Kidney capillary endothelial cell (primary cell): ENCODE results near the gene PHYHIPL.

Experiments used
- DNase-seq: peaks from one replicate; pipeline ENCODE4 v3.0.0-alpha.2; 2018; ENCODE audit warnings: low spot score

Gene PHYHIPL

DNA sequence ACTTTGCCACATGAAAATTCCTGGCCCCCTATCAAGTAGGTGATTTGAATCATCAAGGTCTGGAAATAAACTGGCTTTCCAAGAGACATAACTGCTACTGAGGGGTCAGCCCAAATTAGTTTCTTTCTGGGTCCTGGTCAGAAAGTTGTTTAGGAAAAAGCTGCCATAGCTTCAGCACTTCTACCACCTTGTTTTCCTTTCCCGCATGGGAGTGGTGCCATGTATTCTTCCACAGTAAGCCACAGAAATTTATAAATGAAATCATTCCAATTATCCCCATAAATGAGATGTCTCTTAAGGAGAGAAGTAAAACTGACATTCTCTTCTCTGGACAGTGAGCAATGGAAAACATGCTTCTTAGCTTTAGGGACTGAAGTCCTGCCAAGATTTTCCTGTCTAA, 80.8 kb downstream of the PHYHIPL start:
- DNase-seq, result no peak

DNA sequence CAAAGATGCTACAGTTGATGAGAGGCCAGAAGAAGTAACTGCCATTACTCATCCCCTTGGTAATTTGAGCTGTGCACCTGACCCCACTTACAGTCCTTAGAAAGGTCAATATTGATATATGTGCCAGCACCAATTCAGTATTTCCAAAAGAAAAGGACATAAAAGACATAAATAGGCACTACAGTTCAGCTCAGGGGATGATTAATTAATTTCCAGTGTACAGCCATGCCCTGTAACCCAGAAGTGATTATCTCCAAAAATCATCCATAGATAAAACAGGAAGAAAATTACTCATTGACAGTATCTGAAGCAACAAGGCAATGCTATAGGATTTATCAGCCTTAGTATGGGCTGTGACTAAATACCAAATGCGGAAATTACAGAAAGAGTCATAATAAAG, 82.4 kb downstream of the PHYHIPL start:
- DNase-seq, result no peak

DNA sequence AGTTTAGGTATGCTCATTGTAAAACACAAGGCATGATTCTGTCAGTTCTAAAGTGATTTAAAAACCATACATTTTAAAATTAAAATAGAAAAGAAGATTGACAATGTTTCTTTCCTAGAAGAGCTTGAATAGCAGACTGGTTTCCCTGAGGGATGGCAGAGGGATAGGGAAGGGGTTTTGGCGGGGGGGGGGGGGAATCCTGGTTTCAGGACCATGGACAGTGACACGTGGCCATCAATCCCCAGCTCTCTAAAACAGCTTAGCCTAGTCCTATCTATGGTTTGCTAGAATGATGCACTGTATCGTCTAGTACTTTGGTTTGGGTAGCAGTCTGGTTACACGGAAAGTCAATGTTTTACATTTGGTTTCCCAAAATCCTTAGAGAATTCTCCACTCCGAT, 88.7 kb downstream of the PHYHIPL start:
- DNase-seq, result no peak

DNA sequence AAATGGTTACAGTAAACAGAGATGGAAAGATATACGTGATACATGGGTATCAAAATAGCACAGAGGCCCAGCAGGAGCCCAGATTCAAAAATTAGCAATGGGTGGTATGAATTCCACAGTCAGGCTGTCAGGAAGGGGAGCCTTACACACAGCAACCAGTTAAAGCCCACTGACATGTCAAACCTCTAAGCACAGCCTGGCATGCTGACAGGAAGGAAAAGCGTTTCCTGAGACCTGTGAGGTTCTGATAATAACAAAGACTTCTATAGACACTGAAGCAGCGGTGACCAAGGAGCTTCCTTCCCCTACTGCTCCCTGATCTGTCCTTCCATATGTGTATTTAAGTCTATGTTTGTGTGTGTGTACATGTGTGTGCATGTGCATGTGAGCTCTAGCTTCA, 89.9 kb downstream of the PHYHIPL start:
- DNase-seq, result peak; percentile 9

DNA sequence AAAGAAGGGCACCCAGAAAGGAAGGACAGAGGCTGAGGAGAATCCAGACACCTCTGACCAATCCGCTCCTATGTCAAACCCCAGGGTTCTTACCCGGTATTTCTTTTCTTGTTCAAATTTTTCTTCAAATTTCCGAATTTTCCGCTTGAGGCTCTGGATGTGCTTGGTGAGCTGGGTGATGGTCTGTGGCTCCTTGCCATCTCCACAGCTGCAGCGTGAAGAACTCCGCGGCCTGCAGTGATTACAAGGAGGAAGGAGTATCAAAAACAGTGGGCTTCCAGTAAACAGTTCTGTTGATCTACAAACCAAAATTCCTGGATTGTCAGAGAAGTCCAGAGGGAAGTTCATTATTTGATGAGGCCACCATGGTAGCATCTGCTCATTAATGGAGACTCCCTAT, 92.0 kb downstream of the PHYHIPL start:
- no peak for DNase-seq

DNA sequence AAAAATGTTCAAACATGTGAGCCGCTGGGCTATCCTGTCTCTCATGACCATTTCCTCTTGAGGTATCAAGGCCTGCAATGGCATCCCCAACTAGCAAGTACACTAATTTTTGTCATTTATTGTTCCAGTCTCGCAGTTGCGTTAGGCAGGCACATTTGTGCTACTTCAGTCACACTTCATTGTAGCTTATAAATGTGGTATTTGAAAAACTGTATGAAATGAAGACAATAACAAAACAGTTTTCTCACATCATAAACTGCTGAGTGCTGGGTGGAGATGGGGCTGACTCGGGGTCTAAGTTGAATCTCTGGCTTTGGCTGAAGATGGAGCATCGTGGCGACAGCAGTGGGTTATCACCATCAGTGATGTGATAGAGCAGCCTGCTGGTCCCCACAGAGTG, 93.2 kb downstream of the PHYHIPL start:
- DNase-seq, result no peak

DNA sequence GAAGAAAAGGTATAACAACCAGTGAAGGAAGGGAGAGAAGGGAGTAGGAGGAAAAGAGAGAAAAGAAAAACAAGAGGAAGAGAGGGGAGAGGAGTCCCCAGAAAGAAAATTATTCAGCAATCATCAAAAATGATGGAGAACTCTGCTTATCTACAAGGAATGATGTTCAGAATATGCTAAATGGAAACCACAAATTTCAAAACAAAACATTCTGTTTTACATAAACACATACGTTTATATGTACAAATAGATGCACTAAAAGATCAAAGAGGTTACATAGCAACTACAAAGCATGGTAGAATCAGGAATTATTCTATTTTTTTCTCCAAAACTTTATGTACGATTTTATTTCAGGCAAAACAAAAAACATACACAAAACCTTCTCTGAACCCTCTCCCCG, 94.0 kb downstream of the PHYHIPL start:
- no peak for DNase-seq

DNA sequence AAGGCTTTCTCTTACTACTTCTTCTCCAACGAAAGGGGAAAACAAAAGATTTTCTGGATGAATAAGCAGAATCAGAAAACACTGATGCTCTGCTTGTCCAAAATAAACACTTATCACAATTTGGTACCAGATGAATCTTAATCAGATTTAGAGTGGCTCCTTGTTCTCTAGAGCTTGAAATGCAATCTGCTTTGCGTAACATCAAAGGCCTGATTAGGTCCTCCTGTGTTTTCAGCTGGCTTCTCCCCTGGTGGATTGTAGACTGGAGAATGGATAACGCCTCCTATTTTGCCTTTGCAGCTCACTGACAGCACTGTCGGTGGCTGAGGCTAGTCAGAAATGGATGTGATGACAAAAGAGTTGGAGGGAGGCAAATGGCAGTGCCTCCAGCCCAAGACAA, 94.7 kb downstream of the PHYHIPL start:
- no peak for DNase-seq

DNA sequence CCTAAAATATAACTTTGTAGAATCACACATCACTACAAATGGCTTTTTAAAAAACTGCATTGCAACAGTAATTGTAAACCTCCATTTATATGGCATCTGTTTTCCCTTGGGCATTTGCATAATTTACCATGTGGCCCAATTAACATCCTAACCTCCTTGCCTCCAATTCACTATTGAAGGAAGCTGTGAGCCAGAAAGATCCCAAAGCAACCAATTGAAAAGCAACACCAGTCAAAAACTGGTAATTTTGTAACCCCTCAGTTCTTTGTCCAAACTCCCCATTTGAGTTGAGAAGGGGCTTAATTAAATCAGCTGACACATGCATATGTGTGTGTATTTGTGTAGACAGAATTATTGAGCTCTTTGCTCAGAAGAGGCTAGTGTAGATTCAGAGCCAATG, 95.6 kb downstream of the PHYHIPL start:
- DNase-seq, result no peak

DNA sequence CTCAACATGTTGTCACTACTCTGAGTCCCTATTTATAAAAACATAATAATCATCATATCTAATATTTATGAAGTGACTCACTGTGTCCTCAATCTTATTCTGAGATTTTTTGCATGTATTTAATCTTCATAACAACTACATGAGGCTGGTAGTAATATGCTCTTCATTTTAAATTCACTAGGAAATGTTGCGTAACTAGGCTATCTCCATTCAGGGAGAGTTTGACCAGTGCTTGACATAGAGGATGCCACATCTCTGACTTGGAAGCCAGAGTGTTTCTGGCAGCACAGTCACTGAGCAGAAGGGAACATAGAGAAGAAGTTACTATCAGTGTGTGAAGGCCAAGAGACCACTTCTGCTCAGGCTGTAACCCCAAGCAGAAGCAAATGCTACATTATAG, 97.0 kb downstream of the PHYHIPL start:
- no peak for DNase-seq

DNA sequence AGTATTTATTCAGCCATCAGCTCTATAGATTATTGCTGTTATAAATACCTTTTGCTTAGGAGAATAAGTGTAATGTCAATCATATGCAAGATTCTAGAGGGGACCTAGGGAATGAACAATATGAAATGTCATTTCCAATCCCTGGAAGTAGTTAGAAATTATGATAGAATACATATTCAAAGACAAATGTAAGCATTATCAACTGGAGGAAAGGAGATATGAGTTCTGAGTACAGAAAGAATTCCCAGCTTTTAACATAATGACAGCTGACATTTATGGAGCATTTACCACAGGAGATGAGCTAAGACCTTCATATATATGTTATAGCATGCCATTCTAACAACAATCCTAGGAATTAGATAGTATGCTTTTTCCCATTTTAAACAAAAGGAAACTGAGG, 99.7 kb downstream of the PHYHIPL start:
- DNase-seq, result no peak

DNA sequence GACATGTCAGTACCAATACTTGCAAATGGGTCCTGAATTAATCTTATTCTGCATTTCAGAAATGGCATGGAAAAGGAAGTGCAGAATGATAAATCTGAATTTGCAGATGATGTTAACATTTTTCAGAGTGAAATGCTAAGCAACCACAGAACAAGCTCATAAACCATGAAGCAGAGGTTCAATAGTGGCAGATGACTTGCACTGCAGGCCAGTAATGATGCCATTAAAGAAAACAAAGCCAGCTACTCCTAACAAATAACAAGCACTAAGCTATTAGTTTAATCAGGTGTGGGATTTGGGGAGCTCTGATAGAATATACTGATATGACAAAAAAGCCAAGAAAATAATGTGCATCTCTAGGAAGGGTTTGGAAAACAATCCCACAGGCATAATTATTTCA, 100.5 kb downstream of the PHYHIPL start:
- no peak for DNase-seq

DNA sequence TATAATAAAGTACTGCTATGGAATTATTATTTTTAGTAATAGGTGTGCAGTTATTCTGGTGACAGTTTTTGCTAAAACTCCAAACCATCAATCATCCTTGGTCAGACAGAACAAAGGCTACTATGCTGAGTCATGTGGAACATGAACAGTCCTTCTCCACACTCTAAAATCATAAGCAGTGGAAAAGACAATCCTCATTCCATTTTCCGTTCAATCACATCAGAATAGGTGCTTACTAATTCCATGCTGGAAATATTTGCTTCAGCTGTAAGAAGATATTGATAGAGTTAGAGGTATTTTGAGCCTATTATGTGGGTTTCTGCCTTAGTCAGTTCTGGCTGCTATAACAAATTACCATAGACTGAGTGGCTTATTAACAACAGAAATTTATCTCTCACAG, 103.0 kb downstream of the PHYHIPL start:
- DNase-seq, result no peak

DNA sequence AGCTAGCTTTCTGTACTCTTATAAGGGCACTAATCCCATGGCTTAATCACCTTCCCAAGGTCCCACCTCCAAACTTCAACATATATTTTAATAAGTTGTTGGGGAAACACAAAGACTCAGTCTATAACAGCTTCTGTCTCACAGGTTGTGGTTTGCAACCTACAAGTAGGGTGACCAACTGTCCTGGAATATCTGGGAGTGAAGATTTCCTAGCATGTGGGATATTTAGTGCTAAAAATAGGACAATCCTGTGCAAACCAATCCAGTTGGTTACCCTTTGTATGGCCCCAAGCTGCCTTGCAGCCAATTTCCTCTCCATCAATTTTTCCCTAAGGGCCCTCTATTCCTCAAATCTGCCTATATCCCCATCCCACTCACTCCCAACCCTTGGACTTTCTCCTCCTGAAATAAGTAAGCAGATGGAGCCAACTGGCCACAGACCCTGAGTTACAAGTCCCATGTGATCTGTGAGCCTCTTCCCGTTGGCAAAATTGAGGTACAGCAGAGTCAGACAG, 103.6 kb downstream of the PHYHIPL start:
- DNase-seq, result no peak

DNA sequence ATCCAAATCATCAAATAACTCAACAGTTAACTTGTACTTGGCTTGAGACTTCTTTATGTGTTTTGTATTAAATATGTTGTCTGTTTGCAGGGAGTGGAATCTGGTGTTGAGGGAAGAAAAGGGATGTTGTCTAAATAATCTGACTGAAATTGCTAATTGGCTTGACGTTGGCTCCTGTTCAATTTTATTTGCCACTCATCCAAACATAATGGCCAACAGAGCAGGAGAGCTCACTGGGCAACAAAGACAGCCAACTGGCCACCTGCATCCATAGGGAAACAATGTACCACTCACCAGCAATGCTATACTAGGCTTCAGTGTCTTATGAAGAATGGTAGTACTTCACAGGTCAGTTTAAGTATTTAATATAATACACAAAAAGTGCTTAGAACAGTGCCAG, 105.4 kb downstream of the PHYHIPL start:
- no peak for DNase-seq

DNA sequence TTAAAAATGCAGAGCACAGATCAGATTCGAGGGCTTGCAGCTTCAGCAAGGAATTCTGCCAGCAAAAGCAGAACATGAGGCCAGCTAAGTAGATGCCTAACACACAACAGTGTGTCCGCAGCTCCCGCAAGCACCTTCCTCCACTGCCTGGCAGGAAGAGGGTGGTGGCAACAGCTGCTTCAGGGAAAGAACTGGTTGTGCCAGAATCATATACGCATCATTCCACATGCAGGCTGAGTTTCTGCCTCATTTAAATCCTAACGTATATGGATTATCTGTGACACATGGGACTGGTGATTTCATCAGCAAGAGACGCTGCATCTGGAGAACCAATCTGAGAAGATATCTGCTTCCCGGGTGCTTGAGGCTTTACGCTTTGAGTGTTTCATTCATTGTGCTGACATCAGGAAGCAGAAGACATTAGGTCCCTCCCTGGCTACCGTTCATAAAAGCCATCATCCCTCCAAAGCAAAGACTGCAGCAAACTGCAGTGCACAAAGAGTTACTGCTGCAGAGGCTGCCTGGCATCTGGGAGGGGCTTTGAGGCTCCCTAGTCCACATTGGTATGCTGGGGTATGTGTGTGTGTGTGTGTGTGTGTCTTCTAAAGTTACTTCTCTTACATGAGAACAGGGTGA, 107.1 kb downstream of the PHYHIPL start:
- DNase-seq, result no peak

DNA sequence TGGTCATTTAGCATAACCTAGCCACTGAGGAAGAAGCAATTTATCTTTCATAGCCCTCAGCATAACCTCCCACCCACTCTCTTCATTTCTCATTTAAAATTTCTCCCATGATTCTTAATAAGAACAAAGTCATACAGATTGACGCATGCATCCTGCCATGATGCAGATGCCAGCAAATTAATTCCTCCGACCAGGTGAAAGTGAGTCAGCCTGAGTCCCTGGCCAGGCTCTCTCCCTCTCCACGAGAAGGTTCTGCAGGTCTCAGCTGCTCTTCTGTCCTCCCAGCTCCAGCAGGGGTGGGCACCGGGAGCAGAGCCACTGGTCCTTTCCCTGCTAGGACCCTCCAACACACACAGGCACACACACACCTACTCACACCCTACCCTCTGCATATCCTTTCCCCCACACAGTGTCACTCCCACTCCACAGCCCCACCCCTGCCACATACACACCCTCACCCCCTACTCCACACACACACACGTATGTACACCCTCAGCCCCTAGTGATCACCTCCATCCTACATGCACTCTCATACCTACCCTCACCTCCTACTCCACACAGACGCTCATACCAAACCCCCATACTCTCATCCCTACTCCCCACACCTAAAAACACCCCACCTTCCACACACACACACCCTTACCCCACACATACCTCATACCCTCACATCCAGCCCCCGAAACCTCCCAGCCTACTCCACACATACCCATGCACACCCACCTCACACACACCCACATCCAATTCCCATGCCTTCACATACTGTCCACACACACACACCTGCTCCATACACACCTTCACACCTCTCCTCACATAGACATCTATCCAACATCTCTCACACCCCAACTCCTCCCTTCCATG, 107.9 kb downstream of the PHYHIPL start:
- DNase-seq, result no peak

DNA sequence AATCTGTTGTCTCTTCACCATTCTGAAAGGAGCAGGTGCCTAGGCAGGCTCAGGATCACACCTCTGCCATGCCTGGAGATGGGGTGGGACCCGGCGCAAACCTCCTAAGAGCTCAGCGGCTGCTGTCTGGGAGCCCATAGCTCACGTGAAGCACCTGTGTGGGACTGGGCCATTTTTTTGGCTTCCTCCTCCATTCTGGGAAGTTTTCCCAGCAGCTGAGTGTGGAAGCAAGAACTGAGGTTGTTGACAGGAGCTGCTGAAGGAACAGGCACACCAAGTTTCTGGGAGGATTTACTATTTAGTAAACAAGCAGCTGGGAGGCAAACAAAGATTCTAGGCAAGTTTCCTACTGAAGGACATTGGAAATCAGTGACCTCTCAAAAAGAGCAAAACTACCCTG, 108.6 kb downstream of the PHYHIPL start:
- no peak for DNase-seq

DNA sequence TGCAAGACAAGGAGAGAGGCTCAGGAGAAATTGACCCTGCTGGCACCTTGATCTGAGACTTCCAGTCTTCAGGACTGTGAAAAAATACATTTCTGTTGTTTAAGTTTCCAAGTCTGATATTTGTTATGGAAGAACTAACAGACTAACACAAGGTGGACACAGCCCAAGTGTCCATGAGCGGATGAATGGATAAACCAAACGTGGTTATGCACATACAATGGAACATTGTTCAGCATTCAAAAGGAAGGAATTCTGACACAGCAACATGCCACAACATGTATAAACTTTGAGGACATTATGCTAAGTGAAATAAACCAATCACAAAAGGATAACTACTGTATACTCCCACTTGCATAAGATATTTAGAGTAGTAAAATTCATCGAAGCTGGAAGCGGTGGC, 109.4 kb downstream of the PHYHIPL start:
- DNase-seq, result no peak

DNA sequence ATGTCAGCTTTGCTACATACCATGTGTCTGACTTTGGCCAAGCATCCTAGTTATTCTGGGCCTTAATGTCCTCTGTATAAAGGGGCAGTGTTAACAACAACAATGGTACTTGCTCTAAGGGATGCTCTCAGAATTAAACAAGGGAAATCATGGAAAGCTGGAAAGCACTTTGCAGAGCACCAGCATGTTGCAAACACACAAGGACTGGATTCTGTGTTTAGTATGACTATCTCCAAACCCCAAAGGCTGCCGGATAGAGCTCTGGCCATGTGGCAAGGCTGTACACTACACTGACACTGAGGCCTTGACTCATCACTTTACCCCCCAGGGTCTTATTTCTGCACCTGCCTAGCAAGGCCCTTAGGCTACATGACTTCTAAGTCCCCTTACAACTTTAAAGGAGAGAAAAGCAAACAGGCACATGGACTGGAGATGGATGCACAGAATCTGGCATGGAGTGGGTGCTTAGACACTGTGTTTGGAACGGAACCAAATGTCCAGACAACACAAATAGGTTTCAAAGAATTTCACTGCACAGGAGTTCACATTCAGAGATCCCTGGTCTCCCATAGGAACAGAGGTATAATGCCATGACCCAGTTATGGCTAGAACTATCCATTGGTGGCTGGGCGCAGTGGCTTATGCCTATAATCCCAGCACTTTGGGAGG, 111.3 kb downstream of the PHYHIPL start:
- no peak for DNase-seq

DNA sequence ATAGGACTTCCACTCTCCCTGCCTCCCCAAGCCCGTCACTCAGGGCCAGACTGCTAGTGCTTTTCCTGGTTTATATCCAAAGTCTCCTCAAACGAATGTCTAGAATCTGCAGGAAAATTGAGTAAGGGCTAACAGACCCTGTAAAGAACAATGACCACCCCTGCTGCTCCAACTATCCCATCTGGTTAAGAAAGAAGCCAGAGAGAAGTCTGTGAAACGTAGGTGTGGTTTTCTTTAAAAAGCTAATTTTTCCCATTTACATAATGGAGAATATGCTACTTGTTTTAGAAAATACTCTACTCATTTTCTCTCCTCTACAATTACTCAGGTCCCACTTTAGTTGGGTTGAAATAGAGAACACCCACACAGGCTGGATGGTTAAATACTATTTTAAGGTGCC, 113.4 kb downstream of the PHYHIPL start:
- no peak for DNase-seq

DNA sequence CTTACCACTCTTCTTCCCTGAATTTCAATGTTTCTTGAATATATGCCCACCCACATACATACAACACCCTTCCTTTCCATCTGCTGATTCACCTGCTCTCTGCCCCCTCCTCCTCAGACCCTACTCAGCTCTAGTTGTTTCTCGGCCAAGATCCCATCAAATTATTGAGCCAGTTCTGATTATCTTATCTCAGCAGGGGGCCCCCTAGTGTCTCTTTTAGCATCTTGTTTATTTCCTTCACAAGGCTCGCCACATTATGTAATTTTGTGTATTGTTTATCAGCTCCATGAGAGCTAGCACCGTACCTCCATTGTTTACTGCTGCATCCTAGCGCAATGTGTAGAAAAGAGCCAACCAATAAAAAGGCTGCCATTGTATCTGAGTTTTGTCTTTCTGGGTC, 114.0 kb downstream of the PHYHIPL start:
- no peak for DNase-seq
